Spleen (tissue), 7 donors: Measurements from ENCODE around the gene CHST15.

Experiments used
- CTCF ChIP-seq, 11 experiments: fragments of 200-600 bp in 7 of 11; fragments of 450-650 bp in 4 of 11; sonication (generic) in 4 of 11; IDR thresholded peaks in 8 of 11; conservative IDR thresholded peaks in 3 of 11; 1 replicate in 7 of 11; 2 replicates in 4 of 11; pipeline versions ENCODE4 v1.4.0 to v1.8.0; 2016 to 2021; ENCODE audit warnings: antibody characterized with exemption in 11 of 11, inconsistent platforms in 4 of 11, mild to moderate bottlenecking in 1 of 11
- POLR2AphosphoS5 ChIP-seq, 3 donors: sonication (generic); formaldehyde crosslinking; IDR thresholded peaks; one replicate each; pipeline ENCODE4 v1.5.1; 2017; ENCODE audit warnings: antibody characterized with exemption in 3 of 3
- donor health status: DM: no; HTN: no; CAD: no; lungs with moderate emphysema.
- donor health status: DM: no; HTN: no; CAD: no.
- donor health status: DM: no; HTN: no; CAD: no.

DNA sequence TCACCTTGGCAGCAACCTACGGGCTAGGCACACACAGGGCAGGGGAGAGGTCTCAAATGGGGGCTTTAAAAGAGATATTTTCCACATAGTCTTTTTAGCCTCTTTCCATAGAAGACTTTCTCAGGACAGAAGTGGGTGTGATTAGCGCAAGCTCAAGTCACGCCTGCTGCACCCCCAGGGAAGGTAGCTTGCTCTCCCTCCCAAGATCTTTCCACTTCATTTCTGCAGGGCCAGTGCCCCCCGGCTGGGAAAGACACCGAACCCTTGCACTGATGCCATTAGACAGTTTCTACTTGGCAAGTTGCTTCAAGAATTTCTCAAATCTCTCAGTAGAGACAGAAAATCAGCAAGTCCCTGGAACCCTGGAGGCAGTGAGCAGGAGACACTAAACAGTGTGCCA is 19.4 kb downstream of the CHST15 start:
- no peak for TF ChIP-seq POLR2AphosphoS5 (IDR thresholded peaks at IDR 0.05)
- TF ChIP-seq CTCF (IDR thresholded peaks at IDR 0.05 in 8 of 11, conservative IDR thresholded peaks at IDR 0.05 in 3 of 11): no peak
